Measurements from ENCODE around the gene KCNK10. TPM values are rescaled to one million over a fixed set of nuclear protein-coding genes. Genes with fewer than 3 reads are reported as not detected.

KCNK10 gene
- polyA plus RNA-seq, 1 donor, result 4.5 TPM

- DNase-seq, result no peak
- no peaks in the 10 kb centered on the region for H3K9me3 ChIP-seq (ENCODE audit: control insufficient read depth, low read depth, low read length)
- H3K27me3 ChIP-seq (ENCODE audit: control insufficient read depth, insufficient read depth, low read length), result no peaks in the 10 kb centered on the region
- no peaks in the 10 kb centered on the region for H3K4me1 ChIP-seq (ENCODE audit: control insufficient read depth, insufficient read depth, low read length)
- H3K27ac ChIP-seq (ENCODE audit: low read length), result no peak overlapping the region
- H3K4me3 ChIP-seq (ENCODE audit: low read length), result no peak overlapping the region
- H3K36me3 ChIP-seq (ENCODE audit: control insufficient read depth, insufficient read depth, low read length), result no peaks in the 10 kb centered on the region
- no CpG with 5 or more reads among the region's 1 CpG for WGBS (ENCODE audit: insufficient coverage, low lambda C conversion rate)
Measured at GRCh38 chr14:88255196-88255595, 67.9 kb downstream of the KCNK10 start.

GRCh38 chr14:88252498-88252897 lies 70.6 kb downstream of the KCNK10 start:
- no peaks in the 10 kb centered on the region for H3K4me1 ChIP-seq (ENCODE audit: control insufficient read depth, insufficient read depth, low read length)
- H3K9me3 ChIP-seq (ENCODE audit: control insufficient read depth, low read depth, low read length), result no peaks in the 10 kb centered on the region
- H3K36me3 ChIP-seq (ENCODE audit: control insufficient read depth, insufficient read depth, low read length), result no peaks in the 10 kb centered on the region
- H3K27me3 ChIP-seq (ENCODE audit: control insufficient read depth, insufficient read depth, low read length), result no peaks in the 10 kb centered on the region
- H3K4me3 ChIP-seq (ENCODE audit: low read length), result no peak overlapping the region
- WGBS (ENCODE audit: insufficient coverage, low lambda C conversion rate), result no CpG with 5 or more reads among the region's 3 CpGs
- H3K27ac ChIP-seq (ENCODE audit: low read length), result no peak overlapping the region
- no peak for DNase-seq

- H3K9me3 ChIP-seq (ENCODE audit: control insufficient read depth, low read depth, low read length), result no peaks in the 10 kb centered on the region
- no CpG with 5 or more reads among the region's 1 CpG for WGBS (ENCODE audit: insufficient coverage, low lambda C conversion rate)
- no peak overlapping the region for H3K27ac ChIP-seq (ENCODE audit: low read length)
- no peaks in the 10 kb centered on the region for H3K27me3 ChIP-seq (ENCODE audit: control insufficient read depth, insufficient read depth, low read length)
- no peaks in the 10 kb centered on the region for H3K4me1 ChIP-seq (ENCODE audit: control insufficient read depth, insufficient read depth, low read length)
- DNase-seq, result no peak
- no peak overlapping the region for H3K4me3 ChIP-seq (ENCODE audit: low read length)
- H3K36me3 ChIP-seq (ENCODE audit: control insufficient read depth, insufficient read depth, low read length), result no peaks in the 10 kb centered on the region
Measured at GRCh38 chr14:88251650-88252049, 71.4 kb downstream of the KCNK10 start.

GRCh38 chr14:88249266-88249665 lies 73.8 kb downstream of the KCNK10 start:
- Histone ChIP-seq H3K27ac (ENCODE audit: low read length) (no peak overlapping the region), H3K9me3 (ENCODE audit: control insufficient read depth, low read depth, low read length) (no peaks in the 10 kb centered on the region), H3K4me3 (ENCODE audit: low read length) (no peak overlapping the region), H3K36me3 (ENCODE audit: control insufficient read depth, insufficient read depth, low read length) (no peaks in the 10 kb centered on the region), H3K27me3 (ENCODE audit: control insufficient read depth, insufficient read depth, low read length) (no peaks in the 10 kb centered on the region), H3K4me1 (ENCODE audit: control insufficient read depth, insufficient read depth, low read length) (no peaks in the 10 kb centered on the region)
- DNase-seq, result no peak
- 80% methylated on average over 1 of the region's 4 CpGs for WGBS (ENCODE audit: insufficient coverage, low lambda C conversion rate)

GRCh38 chr14:88248606-88249005 lies 74.5 kb downstream of the KCNK10 start:
- no peak overlapping the region for H3K27ac ChIP-seq (ENCODE audit: low read length)
- no peak overlapping the region for H3K4me3 ChIP-seq (ENCODE audit: low read length)
- H3K36me3 ChIP-seq (ENCODE audit: control insufficient read depth, insufficient read depth, low read length), result no peaks in the 10 kb centered on the region
- no peaks in the 10 kb centered on the region for H3K4me1 ChIP-seq (ENCODE audit: control insufficient read depth, insufficient read depth, low read length)
- H3K27me3 ChIP-seq (ENCODE audit: control insufficient read depth, insufficient read depth, low read length), result no peaks in the 10 kb centered on the region
- no peaks in the 10 kb centered on the region for H3K9me3 ChIP-seq (ENCODE audit: control insufficient read depth, low read depth, low read length)
- no peak for DNase-seq
- no CpG with 5 or more reads among the region's 4 CpGs for WGBS (ENCODE audit: insufficient coverage, low lambda C conversion rate)

- Histone ChIP-seq H3K27ac (ENCODE audit: low read length) (no peak overlapping the region), H3K9me3 (ENCODE audit: control insufficient read depth, low read depth, low read length) (no peaks in the 10 kb centered on the region), H3K36me3 (ENCODE audit: control insufficient read depth, insufficient read depth, low read length) (no peaks in the 10 kb centered on the region), H3K4me1 (ENCODE audit: control insufficient read depth, insufficient read depth, low read length) (no peaks in the 10 kb centered on the region), H3K4me3 (ENCODE audit: low read length) (no peak overlapping the region), H3K27me3 (ENCODE audit: control insufficient read depth, insufficient read depth, low read length) (no peaks in the 10 kb centered on the region)
- no CpG with 5 or more reads among the region's 4 CpGs for WGBS (ENCODE audit: insufficient coverage, low lambda C conversion rate)
- DNase-seq, result no peak
Measured at GRCh38 chr14:88247228-88247627, 75.8 kb downstream of the KCNK10 start.

GRCh38 chr14:88245321-88245720 lies 77.7 kb downstream of the KCNK10 start:
- Histone ChIP-seq H3K4me3 (ENCODE audit: low read length) (no peak overlapping the region), H3K9me3 (ENCODE audit: control insufficient read depth, low read depth, low read length) (no peaks in the 10 kb centered on the region), H3K27me3 (ENCODE audit: control insufficient read depth, insufficient read depth, low read length) (no peaks in the 10 kb centered on the region), H3K27ac (ENCODE audit: low read length) (no peak overlapping the region), H3K36me3 (ENCODE audit: control insufficient read depth, insufficient read depth, low read length) (no peaks in the 10 kb centered on the region), H3K4me1 (ENCODE audit: control insufficient read depth, insufficient read depth, low read length) (no peaks in the 10 kb centered on the region)
- no peak for DNase-seq
- WGBS (ENCODE audit: insufficient coverage, low lambda C conversion rate), result no CpG with 5 or more reads among the region's 8 CpGs

- no peak for DNase-seq
- H3K27ac ChIP-seq (ENCODE audit: low read length), result no peak overlapping the region
- H3K4me1 ChIP-seq (ENCODE audit: control insufficient read depth, insufficient read depth, low read length), result no peaks in the 10 kb centered on the region
- H3K27me3 ChIP-seq (ENCODE audit: control insufficient read depth, insufficient read depth, low read length), result no peaks in the 10 kb centered on the region
- H3K9me3 ChIP-seq (ENCODE audit: control insufficient read depth, low read depth, low read length), result no peaks in the 10 kb centered on the region
- WGBS (ENCODE audit: insufficient coverage, low lambda C conversion rate), result 100% methylated on average over 1 of the region's 4 CpGs
- no peak overlapping the region for H3K4me3 ChIP-seq (ENCODE audit: low read length)
- H3K36me3 ChIP-seq (ENCODE audit: control insufficient read depth, insufficient read depth, low read length), result no peaks in the 10 kb centered on the region
Measured at GRCh38 chr14:88243946-88244345, 79.1 kb downstream of the KCNK10 start.

- no peaks in the 10 kb centered on the region for H3K4me1 ChIP-seq (ENCODE audit: control insufficient read depth, insufficient read depth, low read length)
- no peak for DNase-seq
- no peaks in the 10 kb centered on the region for H3K36me3 ChIP-seq (ENCODE audit: control insufficient read depth, insufficient read depth, low read length)
- H3K9me3 ChIP-seq (ENCODE audit: control insufficient read depth, low read depth, low read length), result no peaks in the 10 kb centered on the region
- H3K27me3 ChIP-seq (ENCODE audit: control insufficient read depth, insufficient read depth, low read length), result no peaks in the 10 kb centered on the region
- H3K4me3 ChIP-seq (ENCODE audit: low read length), result no peak overlapping the region
- WGBS (ENCODE audit: insufficient coverage, low lambda C conversion rate), result no CpG with 5 or more reads among the region's 5 CpGs
- no peak overlapping the region for H3K27ac ChIP-seq (ENCODE audit: low read length)
Measured at GRCh38 chr14:88242446-88242845, 80.6 kb downstream of the KCNK10 start.

GRCh38 chr14:88241810-88242209 lies 81.3 kb downstream of the KCNK10 start:
- no peaks in the 10 kb centered on the region for H3K4me1 ChIP-seq (ENCODE audit: control insufficient read depth, insufficient read depth, low read length)
- WGBS (ENCODE audit: insufficient coverage, low lambda C conversion rate), result 100% methylated on average over 1 of the region's 9 CpGs
- DNase-seq, result no peak
- no peak overlapping the region for H3K27ac ChIP-seq (ENCODE audit: low read length)
- H3K27me3 ChIP-seq (ENCODE audit: control insufficient read depth, insufficient read depth, low read length), result no peaks in the 10 kb centered on the region
- no peak overlapping the region for H3K4me3 ChIP-seq (ENCODE audit: low read length)
- no peaks in the 10 kb centered on the region for H3K9me3 ChIP-seq (ENCODE audit: control insufficient read depth, low read depth, low read length)
- H3K36me3 ChIP-seq (ENCODE audit: control insufficient read depth, insufficient read depth, low read length), result no peaks in the 10 kb centered on the region

GRCh38 chr14:88234442-88234841 lies 88.6 kb downstream of the KCNK10 start:
- no peak overlapping the region for H3K4me3 ChIP-seq (ENCODE audit: low read length)
- 86% methylated on average over 2 of the region's 4 CpGs for whole genome bisulfite sequencing (ENCODE audit: insufficient coverage, low lambda C conversion rate)
- no peaks in the 10 kb centered on the region for H3K4me1 ChIP-seq (ENCODE audit: control insufficient read depth, insufficient read depth, low read length)
- H3K9me3 ChIP-seq (ENCODE audit: control insufficient read depth, low read depth, low read length), result peaks cover 3% of the 10 kb centered on the region
- no peak for DNase-seq
- no peaks in the 10 kb centered on the region for H3K36me3 ChIP-seq (ENCODE audit: control insufficient read depth, insufficient read depth, low read length)
- H3K27me3 ChIP-seq (ENCODE audit: control insufficient read depth, insufficient read depth, low read length), result no peaks in the 10 kb centered on the region
- no peak overlapping the region for H3K27ac ChIP-seq (ENCODE audit: low read length)
